Stromal cell of bone marrow (primary cell): ENCODE measurements around the gene ELFN2.
"Not testable (repeated sequence)": the region's sequence is repeated elsewhere in the genome, so short reads cannot be mapped to it uniquely, and the experiment has no call there.

Source experiments
- DNase-seq: peaks from one replicate; pipeline ENCODE4 v3.0.0-alpha.2; 2012; ENCODE audit warnings: low read depth

ELFN2 gene

GRCh38 chr22:37409459-37410050 lies 17.7 kb downstream of the ELFN2 start:
- DNase-seq: no peak

- DNase-seq: no peak
These were observed 18.2 kb downstream of the ELFN2 start for GRCh38 chr22:37409031-37409430.

- no peak for DNase-seq
These were observed 19.4 kb downstream of the ELFN2 start for GRCh38 chr22:37407856-37408255.

- DNase-seq: no peak
These were observed 20.6 kb downstream of the ELFN2 start for GRCh38 chr22:37406441-37407235.

- no peak for DNase-seq
These were observed 23.2 kb downstream of the ELFN2 start for GRCh38 chr22:37404091-37404490.

GRCh38 chr22:37403267-37403960 lies 23.9 kb downstream of the ELFN2 start:
- DNase-seq: no peak

- DNase-seq: no peak
These were observed 25.1 kb downstream of the ELFN2 start for GRCh38 chr22:37402184-37402506.

GRCh38 chr22:37401401-37402183 lies 25.7 kb downstream of the ELFN2 start:
- peak; percentile 26 for DNase-seq

- DNase-seq: no peak
These were observed 26.6 kb downstream of the ELFN2 start for GRCh38 chr22:37400719-37401118.

- DNase-seq: not testable (repeated sequence)
These were observed 27.8 kb downstream of the ELFN2 start for GRCh38 chr22:37399457-37399856.

- no peak for DNase-seq
These were observed 30.1 kb downstream of the ELFN2 start for GRCh38 chr22:37397226-37397625.

GRCh38 chr22:37396488-37397084 lies 30.7 kb downstream of the ELFN2 start:
- DNase-seq: no peak

- DNase-seq: no peak
These were observed 32.9 kb downstream of the ELFN2 start for GRCh38 chr22:37394341-37394740.

GRCh38 chr22:37393746-37394145 lies 33.5 kb downstream of the ELFN2 start:
- no peak for DNase-seq

- DNase-seq: no peak
These were observed 34.5 kb downstream of the ELFN2 start for GRCh38 chr22:37392721-37393328.

- DNase-seq: no peak
These were observed 35.6 kb downstream of the ELFN2 start for GRCh38 chr22:37391702-37392101.

GRCh38 chr22:37390075-37390474 lies 37.2 kb downstream of the ELFN2 start:
- DNase-seq: no peak

GRCh38 chr22:37388538-37388937 lies 38.7 kb downstream of the ELFN2 start:
- DNase-seq: no peak

- DNase-seq: no peak
These were observed 39.5 kb downstream of the ELFN2 start for GRCh38 chr22:37387793-37388192.

- no peak for DNase-seq
These were observed 40.8 kb downstream of the ELFN2 start for GRCh38 chr22:37386441-37386840.

- DNase-seq: no peak
These were observed 42.6 kb downstream of the ELFN2 start for GRCh38 chr22:37384691-37385090.

GRCh38 chr22:37383341-37383740 lies 43.9 kb downstream of the ELFN2 start:
- DNase-seq: no peak
